Stimulated activated CD4-positive, alpha-beta T cell treated with anti-CD3 and anti-CD28 coated beads, Interleukin-2, amount 100 ng/mL, for 24 hours (primary cell): Measurements from ENCODE around the gene MGA.

Source experiments
- DNase-seq, 2 donors: peaks; one replicate each; pipeline ENCODE4 v3.0.0-alpha.2; 2020

Gene MGA

DNA sequence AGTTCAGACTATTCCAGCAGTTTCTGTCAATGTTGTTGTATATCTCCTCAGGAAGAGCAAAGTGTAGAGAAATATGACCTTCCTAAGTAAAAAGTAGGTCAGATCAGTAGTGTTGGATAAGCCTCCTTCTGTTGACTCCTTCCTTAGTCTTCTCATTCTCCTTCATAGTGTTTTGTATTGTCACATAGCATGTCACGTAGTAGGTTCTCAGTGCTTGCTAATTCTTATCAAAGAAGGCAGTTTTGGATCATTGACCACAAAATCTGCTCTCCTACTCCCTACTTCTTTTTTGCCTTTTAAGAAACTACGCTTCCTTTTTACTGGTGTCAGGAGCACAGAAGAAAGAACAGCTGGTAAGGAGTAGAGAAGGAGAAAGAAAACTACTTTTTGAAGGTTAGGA, 1.0 kb upstream of the MGA start:
- no peak for DNase-seq

DNA sequence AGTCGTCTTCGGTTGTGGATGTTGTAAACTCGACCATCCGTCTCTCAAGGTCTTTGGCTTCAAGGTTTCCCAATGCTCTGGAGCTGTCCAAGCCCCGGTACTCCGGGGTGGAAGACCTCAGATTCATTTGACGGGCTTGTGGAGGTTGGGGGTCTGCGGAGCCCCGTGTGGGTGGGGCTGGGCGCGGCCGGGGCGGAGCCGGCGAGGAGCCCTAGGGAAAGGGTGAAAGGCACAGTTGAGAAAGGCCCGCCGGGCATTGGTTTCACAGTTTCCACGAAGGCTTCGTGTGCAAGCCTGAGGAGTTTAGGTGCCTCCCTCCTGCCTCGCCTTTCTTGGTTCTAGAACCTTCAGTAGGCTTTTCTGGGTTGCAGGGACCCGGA, 360 bp upstream of the MGA start:
- DNase-seq = no peak

DNA sequence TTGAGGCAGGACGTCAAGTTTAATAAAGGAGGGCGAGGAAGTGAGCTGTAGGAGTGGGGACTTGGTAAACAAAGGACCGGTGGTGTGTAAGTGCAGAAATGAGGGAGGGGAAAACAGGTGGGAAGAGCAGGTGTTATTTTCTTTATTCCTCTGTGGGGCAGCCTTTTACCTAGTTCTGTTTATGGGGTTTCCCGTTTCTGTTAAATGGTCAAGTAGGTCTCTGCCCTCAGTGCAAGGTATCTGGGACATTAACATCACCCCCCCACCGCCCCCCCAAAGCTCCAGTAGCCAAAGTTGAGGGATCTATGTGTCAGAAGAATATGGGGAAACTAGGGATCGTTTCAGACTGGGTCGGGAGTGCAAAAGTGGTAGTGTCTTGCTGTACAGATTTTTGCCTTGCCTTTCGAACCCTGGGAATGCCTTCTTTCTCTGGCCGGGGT, 893 bp downstream of the MGA start:
- DNase-seq = no peak

DNA sequence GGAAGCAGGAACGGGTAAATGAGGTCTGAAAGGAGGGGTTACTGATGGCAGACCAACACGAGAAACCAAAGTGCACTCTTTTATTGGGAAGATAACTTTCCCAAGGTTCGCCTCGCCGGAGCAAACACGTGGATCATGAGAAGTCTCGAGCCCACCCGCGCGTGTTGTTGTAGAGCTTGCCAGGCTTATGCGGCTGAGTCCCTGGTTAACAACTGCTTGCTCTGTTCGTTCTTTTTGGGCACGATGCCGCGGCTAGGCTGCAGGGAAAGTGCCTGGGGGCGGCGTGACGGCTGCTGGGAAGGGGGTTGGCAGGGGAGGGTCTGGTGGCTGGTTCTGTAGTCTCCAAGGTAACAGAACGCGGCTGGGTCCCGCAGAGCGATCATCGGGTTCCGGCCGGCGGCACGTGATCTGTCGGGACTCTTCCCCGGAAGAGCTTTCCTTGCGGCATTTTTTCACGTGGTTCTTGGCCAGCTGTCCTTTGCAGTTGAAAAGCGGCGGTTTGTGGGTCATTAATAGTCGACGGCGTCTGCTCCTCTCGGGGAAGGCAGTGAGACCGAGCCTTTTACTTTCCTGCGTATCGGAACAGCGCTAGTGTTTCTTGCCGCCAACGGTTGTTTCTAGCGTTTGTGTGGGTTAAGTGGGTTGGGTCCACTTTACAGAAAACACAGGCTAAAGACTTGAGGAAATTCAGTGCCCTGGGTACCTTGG, 1.5 kb downstream of the MGA start:
- DNase-seq = peak; percentile 73 to 76

DNA sequence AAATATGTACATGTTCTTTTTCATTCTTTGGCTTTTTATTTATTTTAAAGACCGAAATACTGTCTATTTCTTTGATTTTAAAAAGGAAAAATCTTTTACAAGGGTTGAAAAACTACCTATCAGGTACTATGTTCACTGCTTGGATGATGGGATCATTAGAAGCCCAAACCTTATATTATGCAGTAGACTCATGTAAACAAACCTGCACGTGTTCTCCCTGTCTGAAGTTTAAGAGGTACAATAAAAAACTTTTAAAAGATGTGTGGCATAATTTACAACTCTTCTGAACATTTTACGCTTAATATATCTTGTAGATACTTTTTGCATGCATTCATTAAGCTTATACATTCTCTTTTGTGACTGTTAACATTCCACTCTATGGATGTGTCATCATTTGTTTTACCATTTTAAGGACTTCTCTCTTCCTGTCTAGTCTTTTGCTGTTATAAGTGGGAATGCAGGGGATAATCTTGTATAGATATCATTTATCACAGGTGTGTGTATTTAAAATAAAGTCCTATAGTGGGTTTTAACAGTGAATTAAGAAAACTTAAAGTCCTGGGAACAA, 6.2 kb downstream of the MGA start:
- DNase-seq = no peak

DNA sequence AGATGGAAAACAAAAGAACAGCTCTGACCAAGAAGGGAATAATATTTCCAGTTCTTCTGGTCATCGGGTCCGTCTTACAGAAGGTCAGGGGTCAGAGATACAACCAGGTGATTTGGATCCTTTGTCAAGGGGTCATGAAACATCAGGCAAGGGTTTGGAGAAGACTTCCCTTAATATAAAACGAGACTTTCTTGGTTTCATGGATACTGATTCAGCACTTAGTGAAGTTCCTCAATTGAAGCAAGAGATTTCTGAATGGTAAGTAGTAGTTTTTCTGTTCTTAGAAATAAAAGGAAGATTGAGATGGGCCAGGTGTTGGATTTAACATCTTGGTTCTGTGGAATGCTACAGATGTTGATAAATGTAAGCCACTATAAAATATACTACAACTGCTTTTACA, 9.5 kb downstream of the MGA start:
- DNase-seq = no peak

DNA sequence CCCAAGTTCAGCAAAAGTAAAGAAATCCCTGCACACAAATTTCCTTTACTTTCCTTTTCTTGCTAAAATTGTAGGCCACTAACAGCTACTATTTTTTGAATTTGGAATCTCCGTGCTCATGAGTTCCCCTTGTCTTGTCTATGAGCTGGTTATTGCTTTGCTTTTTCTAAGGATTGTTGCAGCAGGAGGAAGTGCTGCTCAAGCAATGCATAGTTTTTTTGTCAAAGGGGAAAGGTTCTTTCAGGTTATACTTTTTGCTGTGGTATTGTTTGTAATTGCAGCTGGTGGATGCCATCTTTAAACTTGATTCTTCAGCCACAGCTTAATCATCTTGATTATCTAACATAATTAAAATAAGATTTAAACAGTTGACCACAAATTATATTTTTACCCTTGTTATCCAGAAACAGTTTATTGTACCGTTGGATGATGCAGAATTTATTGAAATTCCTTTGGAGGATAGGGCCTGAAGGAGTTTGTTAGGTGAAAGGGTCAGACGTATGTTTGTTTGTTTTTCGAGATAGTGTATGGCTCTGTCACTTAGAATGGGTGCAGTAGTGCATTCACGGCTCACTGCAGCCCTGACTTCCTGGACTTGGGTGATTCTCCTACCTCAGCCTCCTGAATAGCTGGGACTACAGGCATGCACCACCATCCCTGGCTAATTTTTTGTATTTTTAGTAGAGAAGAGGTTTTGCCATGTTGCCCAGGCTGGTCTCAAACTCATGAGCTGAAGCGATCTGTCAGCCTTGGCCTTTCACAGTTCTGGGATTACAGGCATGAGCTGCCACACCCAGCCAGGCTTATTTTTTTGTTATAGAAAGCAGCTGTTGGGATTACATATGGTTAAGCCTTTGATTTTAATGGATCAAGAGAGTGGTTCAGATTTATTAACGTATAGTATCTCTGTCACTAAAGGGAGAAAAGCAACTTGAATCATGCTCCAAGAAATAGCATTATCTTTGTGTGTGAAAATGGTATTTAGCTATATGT, 11.7 kb downstream of the MGA start:
- DNase-seq = no peak

DNA sequence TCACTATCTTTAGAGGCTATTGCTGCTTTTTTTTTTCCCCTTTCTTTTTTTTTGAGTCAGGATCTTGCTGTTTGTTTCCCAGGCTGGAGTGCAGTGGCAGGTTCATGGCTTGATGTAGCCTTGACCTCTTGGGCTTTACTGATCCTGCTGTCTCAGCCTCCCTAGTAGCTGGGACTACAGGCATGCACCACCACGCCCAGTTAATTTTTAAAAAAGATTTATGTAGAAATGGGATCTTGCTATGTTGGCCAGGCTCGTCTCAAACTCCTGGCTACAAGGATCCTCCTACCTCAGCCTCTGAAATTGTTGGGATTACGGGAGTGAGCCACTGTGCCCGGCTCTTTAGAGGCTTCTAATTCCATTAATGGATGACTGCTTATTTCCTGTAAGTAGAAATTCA, 15.1 kb downstream of the MGA start:
- DNase-seq = no peak

DNA sequence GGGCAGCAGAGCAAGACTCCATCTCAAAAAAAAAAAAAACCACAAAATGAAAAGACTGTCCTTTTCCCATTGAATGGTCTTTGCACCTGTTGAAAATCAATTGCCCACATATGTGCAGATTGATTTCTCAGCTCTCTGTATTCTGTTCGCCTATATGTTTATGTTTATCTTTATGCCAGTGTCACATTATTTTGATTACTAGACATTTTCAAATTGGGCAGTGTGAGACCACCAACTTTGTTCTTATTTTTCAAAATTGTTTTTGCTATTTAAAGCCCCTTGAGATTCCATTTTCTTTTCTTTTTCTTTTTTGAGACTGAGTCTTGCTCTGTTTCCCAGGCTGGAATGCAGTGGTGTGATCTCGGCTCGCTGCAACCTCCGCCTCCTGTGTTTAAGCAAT, 18.5 kb downstream of the MGA start:
- no peak for DNase-seq

DNA sequence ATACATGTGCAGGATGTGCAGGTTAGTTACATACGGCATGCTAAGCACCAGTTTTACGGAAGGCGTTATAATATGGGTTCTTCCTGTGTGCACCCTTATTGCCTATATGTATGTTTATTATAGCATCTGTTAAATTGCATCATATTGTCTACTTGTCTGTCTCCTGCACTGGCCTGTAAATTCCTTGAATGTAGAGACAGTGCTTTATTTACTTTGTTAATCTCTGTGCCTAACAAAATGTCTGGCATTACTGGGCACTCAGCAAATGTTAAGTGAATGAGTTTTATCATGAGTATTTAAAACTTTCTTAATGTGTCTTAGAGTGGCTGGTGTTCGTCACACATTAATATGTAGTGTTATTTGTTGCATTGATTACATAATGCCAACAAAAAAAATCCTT, 23.8 kb downstream of the MGA start:
- no peak for DNase-seq

DNA sequence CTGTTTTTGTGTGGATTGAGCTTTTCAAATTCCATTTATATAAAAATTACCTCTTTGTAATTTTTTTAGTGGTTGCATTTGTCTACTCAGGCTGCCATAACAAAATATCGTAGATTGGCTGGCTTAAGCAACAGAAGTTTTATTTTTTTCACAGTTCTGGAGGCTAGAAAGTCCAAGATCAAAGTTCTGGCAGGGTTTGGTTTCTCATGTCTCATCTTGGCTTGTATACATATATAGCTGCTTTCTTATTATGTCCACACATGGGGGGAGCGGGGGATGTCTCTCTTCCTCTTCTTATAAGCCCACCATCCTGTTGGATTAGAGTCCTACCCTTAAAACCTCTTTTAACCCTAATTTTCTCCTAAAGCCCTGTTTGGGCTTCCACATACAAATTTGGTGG, 28.5 kb downstream of the MGA start:
- no peak for DNase-seq

DNA sequence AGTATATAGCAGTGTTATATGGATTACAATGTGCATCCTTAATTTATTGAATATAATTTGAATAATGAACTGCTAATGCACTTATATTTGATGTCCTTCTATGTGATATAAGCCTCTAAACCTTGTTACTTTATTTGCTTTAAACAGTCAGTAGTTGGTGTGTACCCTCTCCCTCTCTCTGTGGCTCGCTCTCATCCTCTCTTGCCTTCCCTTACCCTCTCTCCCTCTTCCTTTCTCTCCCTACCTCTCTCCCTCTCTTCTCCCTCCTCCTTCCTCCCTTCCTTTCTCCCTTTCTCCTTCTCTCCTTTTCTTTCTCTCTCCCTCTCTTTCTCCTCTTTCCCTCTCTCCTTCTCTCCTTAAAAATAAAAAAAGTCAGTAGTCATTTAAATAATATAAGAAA, 28.9 kb downstream of the MGA start:
- DNase-seq = no peak

DNA sequence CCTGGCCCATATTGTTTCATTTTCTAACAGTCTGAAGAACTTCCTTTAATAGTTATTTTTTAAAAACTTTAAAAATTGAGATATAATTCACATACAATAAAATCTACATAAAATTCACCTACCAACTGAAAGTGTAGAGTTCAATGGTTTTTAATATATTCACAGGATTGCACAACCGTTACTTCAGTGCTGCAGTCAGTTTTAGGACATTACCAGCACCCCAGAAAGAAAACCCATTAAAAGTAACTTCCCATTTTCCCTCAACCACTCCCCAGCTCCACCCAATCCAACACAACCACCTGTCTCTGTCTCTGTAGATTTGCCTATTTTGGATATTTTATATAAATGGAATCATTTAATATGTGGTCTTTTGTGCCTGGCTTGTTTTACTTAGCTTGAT, 29.6 kb downstream of the MGA start:
- DNase-seq = no peak

DNA sequence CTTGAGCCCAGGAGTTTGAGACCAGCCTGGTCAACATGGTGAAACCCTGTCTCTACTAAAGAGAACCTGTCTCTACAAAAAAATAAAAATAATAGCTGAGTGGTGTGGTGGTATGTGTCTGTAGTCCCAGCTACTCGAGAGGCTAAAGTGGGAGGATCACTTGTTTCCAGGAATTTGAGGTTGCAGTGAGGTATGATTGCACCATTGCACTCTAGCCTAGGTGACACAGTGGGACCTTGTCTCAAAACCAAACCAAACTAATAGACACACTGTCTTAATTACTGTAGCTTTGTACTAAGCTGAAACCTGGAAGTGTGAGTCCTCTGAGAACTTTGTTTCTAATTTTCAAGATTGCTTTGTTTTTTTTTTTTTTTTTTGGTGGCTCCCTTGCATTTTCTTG, 30.4 kb downstream of the MGA start:
- no peak for DNase-seq

DNA sequence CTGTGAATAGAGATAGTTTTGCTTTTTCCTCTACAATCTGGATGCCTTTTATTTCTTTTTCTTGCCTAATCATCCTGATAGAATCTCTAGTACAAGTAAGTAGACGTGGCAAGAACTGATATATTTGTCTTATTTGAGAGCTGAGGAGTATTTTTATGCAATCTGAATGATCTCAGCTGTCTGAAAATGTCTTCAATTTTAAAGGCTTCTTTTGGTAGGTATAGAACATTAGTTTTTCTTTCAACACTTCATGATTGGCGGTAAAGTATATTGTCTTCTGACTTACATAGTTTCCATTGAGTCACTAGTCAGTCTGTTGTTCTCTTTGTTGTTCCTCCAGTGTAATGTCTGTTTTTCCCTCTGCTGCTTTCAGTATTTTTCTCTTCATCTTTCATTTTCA, 31.3 kb downstream of the MGA start:
- no peak for DNase-seq

DNA sequence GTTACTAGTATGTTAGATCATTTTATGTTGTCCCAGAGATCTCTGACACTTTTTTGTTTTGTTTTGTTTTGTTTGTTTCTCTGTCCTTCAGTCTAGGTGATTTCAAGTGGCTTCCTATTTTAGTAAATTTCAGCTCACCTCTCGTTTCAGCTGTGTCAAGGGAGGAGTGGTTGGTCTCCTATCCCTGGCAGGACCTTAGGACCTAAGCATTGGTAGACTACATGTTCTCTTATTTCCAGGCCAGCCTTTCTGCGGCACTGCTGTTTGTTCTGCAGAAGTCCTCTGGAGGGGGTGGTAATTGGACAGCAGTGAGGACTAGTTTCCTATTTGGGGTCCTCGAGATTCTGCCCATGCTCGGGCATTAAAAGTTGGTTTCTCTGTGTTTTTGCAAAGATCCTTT, 31.8 kb downstream of the MGA start:
- DNase-seq = no peak

DNA sequence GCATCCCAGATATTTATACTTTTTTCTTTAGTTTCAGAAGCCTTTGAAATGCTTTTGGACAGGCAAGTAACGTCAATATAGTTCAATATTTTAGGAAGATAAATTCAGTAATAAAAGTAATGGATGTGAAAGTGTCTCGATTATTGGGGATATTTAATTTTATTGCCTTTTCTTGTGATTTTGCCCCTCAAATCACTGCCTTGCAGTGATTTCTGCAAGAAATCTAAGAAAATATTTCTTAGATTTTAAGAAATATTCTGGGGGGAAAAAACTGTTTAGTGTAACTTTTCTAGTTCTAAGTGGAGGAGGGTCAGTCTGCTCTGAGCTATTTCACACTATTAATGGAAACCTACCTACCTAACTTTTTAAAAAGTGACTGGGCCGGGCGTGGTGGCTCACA, 33.6 kb downstream of the MGA start:
- DNase-seq = no peak

DNA sequence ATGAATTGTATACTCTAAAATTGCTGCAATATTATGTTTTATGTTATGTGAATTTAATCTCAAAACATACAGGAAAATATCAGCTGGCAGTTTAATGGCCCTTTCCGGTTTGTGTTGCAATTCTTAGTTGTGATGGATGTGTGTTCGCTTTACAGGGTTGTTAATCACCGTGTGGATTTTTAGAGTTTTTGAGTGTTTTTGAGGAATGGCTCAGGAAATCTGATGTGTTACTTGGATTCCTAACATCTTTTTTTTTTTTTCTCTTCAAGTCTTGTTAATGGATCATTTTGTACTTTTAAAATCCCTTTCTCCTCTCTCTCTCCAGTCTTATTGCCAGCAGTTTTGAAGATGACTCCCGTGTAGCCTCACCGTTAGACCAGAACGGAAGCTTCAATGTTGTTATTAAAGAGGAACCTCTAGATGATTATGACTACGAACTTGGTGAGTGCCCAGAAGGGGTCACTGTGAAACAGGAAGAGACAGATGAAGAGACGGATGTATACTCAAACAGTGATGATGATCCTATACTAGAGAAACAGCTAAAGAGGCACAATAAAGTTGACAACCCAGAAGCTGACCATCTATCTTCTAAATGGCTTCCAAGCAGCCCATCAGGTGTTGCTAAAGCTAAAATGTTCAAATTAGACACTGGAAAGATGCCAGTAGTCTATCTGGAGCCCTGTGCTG, 35.7 kb downstream of the MGA start:
- DNase-seq = peak; percentile 26

DNA sequence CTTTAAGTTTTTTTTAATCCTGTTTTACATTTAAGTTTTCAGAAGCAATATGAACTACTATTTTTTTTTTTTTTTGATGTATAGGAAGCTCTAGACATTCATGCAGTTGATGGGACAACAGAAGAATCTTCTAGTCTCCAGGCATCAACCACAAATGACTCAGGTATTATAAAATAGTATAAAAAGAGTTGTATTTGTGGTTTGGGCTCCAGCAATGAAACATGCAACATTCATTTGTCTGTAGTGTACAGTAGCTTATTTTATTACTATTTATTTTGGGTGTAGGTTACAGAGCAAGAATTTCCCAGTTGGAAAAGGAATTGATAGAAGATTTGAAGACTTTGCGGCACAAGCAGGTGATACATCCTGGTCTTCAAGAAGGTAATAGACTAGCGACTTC, 38.6 kb downstream of the MGA start:
- DNase-seq = no peak

DNA sequence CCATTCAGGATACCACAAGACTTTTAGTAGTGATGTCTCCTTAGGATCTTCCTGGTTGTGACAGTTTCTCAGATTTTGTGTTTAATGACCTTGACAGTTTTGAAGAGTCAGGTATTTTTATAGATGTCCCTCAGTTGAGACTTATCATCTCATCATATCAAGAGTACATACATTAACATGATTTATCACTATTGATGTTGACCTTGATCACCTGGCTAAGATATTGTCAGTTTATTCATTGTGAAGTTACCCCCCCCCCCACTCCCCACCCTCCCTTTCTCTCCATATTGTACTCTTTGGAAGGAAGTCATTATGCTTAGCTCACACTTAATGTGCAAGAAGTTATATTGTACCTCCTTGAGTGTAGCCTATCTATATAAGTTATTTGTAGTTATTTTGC, 42.9 kb downstream of the MGA start:
- no peak for DNase-seq

DNA sequence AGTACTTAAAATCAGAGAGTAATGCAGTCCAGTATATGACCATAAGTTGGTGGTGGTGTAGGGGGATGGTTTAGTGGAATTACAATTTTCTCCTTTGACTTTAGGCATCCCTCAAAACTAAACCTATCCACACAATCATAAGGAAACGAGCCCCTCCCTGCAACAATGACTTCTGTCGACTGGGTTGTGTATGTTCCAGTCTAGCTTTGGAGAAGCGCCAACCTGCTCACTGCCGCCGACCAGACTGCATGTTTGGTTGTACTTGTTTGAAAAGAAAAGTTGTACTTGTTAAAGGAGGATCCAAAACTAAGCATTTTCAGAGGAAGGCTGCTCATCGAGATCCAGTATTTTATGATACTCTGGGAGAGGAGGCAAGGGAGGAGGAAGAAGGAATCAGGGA, 52.8 kb downstream of the MGA start:
- DNase-seq = no peak

DNA sequence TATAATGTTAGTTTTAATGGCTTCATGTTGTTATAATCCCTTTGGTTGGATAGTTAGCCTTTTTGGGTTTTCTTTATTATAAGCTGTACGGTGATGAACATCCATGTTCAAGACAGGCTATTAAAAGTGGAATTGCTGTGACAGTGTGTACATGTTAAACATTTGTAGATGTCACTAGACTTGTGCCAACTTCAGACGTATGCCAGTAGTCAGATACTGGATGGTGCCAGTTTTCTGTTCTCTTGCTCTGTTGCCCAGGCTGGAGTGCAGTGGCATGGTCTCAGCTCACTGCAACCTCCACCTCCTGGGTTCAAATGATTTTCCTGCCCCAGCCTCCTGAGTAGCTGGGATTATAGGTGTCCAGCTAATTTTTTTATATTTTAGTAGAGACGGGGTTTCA, 54.1 kb downstream of the MGA start:
- DNase-seq = no peak

DNA sequence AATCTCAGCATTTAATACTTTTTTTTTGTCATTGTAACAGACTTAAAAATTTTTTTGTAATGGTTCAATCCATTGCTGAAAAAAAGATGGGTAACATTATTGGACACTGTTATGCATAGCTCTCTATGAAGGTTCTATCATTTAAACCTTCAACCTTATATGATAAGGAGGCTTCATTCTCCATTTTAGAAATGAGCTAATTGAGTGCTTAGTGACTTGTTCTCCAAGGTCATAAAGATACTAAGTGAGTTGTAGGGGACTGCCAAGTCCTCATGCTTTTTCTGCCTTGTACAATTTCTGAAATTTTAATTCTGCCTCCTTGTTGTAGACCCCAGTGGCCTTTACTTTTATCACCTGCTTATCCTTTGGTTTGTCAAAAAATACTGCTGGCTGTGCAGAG, 56.7 kb downstream of the MGA start:
- DNase-seq = no peak

DNA sequence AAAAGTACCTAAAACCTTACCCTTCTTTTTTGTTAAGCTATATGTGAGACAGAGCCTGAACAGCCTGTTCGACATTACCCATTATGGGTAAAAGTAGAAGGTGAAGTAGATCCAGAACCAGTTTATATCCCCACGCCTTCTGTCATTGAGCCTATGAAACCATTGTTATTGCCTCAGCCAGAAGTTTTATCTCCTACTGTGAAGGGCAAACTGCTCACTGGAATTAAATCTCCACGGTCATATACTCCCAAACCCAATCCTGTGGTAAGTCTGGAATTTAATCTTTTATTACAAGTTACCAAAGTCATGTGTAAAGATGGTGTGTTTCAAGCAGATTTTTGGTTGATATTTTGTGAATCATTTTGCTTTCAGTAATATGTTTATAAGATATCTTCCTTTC, 66.9 kb downstream of the MGA start:
- DNase-seq = no peak
